ENCODE measurements around the gene SAMD9L.

SAMD9L gene

DNA sequence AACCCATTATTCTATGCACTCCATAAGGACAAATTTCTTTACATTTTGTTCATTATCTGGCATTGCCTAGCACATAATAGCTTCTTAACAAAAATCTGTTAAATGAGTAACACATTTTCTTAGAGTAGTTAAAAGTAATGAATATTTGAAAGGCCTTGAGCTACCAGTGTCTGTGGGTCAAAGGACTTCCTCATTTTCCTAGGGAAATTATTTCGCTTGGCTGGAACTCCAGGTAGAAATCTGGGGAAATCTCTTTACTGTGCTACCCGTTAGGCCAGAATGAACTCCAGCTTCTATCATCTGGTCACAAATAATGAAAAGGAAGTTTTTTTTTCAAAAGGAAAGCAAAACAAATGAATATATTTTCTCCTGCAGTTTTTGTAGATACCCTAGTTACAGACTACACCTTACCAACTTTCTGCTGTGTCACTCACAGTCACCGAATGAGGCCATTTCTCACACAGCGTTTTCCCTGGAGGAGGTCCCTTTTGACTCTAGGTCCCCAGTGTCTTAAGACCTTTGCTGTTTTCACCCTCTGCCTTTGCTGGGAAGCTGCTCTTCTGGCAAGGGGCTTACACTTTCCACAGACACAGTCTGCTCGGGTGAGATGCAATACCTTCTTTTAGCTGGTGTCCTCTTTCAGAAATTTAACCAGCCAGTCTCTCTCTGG lies 1.6 kb downstream of the SAMD9L start:
- TF ChIP-seq, protein P1, sequence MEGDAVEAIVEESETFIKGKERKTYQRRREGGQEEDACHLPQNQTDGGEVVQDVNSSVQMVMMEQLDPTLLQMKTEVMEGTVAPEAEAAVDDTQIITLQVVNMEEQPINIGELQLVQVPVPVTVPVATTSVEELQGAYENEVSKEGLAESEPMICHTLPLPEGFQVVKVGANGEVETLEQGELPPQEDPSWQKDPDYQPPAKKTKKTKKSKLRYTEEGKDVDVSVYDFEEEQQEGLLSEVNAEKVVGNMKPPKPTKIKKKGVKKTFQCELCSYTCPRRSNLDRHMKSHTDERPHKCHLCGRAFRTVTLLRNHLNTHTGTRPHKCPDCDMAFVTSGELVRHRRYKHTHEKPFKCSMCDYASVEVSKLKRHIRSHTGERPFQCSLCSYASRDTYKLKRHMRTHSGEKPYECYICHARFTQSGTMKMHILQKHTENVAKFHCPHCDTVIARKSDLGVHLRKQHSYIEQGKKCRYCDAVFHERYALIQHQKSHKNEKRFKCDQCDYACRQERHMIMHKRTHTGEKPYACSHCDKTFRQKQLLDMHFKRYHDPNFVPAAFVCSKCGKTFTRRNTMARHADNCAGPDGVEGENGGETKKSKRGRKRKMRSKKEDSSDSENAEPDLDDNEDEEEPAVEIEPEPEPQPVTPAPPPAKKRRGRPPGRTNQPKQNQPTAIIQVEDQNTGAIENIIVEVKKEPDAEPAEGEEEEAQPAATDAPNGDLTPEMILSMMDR (conservative IDR thresholded peaks at IDR 0.05; ENCODE audit: low read depth, low read length) = no peak
- DNase-seq (ENCODE audit: low read depth) = peak; percentile 9
- no peak overlapping the region for H3K4me3 ChIP-seq (ENCODE audit: low read depth, low read length)

- TF ChIP-seq, protein P1 (conservative IDR thresholded peaks at IDR 0.05; ENCODE audit: low read depth, low read length) = no peak
- no peak for DNase-seq (ENCODE audit: low read depth)
- no peak overlapping the region for H3K4me3 ChIP-seq (ENCODE audit: low read depth, low read length)
Measured at GRCh38 chr7:93146036-93146435, 2.1 kb downstream of the SAMD9L start.

- no peak overlapping the region for H3K4me3 ChIP-seq (ENCODE audit: low read depth, low read length)
- TF ChIP-seq, protein P1 (conservative IDR thresholded peaks at IDR 0.05; ENCODE audit: low read depth, low read length) = no peak
- no peak for DNase-seq (ENCODE audit: low read depth)
Measured at GRCh38 chr7:93145354-93145753, 2.8 kb downstream of the SAMD9L start.

DNA sequence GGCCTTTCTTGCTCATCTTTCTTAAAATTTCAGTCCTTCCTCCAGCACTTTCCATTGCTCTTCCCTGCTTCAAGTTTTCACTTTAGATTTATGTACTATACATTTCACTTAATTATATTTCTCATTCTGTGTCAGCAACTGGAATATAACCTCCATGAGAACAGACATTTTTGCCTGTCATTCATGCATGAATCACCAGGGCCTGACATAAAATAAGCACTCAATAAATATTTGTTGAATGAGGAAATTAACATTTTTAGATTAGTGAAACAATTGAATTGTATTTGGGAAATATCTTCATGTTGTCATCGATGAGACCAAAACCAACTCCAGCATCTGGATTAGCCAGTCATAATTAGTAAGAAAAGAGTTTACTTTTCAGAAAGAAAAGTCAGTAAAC lies 6.1 kb downstream of the SAMD9L start:
- TF ChIP-seq, protein P1 (conservative IDR thresholded peaks at IDR 0.05; ENCODE audit: low read depth, low read length) = no peak
- no peak for DNase-seq (ENCODE audit: low read depth)
- H3K4me3 ChIP-seq (ENCODE audit: low read depth, low read length) = no peak overlapping the region

- DNase-seq (ENCODE audit: low read depth) = no peak
- no peak overlapping the region for H3K4me3 ChIP-seq (ENCODE audit: low read depth, low read length)
- TF ChIP-seq, protein P1 (conservative IDR thresholded peaks at IDR 0.05; ENCODE audit: low read depth, low read length) = no peak
Measured at GRCh38 chr7:93140582-93141191, 7.5 kb downstream of the SAMD9L start.

- TF ChIP-seq, protein P1 (conservative IDR thresholded peaks at IDR 0.05; ENCODE audit: low read depth, low read length) = no peak
- H3K4me3 ChIP-seq (ENCODE audit: low read depth, low read length) = no peak overlapping the region
- no peak for DNase-seq (ENCODE audit: low read depth)
Measured at GRCh38 chr7:93138576-93138975, 9.6 kb downstream of the SAMD9L start.

DNA sequence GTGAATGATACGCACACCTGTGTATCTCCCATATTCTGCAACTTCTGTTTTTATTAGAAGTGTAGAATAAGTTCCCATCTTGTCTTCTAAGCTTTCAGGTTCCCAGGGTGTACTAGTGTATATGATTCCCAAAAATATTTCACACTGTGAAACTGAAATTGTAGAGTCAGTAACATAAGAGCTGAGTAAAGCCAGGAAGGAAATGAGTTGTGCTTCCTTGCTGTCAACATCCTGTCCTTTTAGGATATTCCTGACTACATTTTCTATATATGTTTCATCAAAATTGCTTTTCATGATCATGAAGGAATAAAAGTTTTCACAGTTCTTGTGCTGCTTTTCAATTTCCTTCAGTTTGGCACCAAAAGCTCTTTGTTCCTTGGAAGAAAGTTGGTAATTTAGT lies 15.2 kb downstream of the SAMD9L start:
- H3K4me3 ChIP-seq (ENCODE audit: low read depth, low read length) = no peak overlapping the region
- TF ChIP-seq, protein P1 (conservative IDR thresholded peaks at IDR 0.05; ENCODE audit: low read depth, low read length) = no peak
- DNase-seq (ENCODE audit: low read depth) = no peak

All from choroid plexus epithelial cell (primary cell).